Activated effector memory CD4-positive, alpha-beta T cell treated with Interleukin-2 at 50 U/mL for 16 hours (primary cell): ENCODE results near the gene CCDC88C.
"Not testable (repeated sequence)": the region's sequence is repeated elsewhere in the genome, so short reads cannot be mapped to it uniquely, and the experiment has no call there.

Experiments used
- DNase-seq: peaks from one replicate; pipeline ENCODE4 v3.0.0-alpha.2; 2020

CCDC88C gene

DNA sequence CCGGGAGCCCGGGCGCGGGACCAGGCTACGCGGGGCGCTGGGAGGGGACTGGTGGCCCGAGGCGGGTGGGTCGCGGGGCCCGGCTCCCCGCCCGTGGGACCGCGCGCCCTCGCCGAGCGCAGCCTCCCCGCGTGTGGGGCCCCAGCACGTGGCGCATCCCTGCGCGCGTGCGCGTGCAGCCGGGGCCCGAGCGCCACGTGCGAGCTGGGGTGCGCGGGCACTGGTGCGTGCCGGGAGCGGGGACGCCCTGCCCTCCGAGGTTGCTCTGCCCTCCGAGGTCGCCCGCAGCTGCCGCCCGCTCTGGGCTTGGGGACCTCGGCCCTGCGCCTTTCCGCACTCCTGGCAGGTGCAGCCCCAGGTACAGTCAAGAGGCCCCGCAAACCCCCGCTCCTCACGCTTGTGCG lies 365 bp upstream of the CCDC88C start:
- DNase-seq: peak; percentile 67

DNA sequence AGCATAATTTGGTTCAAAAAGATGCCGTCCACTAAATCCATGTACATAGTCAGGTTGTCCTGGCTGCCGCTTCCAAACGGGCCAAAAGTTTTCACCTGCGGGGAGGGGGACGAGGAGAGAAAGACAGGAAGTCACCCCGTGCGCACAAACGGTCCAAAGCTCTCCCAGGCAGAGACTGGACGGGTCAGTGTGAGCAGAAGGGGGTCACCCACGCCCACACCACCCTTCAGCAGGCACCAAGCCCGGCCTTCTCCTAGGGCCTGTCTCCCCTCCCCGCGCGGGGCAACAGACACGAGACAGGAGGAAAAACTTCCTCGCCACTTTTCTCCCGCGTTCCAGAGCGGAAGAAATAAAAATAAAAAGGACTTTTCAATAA lies 888 bp downstream of the CCDC88C start:
- no peak for DNase-seq

DNA sequence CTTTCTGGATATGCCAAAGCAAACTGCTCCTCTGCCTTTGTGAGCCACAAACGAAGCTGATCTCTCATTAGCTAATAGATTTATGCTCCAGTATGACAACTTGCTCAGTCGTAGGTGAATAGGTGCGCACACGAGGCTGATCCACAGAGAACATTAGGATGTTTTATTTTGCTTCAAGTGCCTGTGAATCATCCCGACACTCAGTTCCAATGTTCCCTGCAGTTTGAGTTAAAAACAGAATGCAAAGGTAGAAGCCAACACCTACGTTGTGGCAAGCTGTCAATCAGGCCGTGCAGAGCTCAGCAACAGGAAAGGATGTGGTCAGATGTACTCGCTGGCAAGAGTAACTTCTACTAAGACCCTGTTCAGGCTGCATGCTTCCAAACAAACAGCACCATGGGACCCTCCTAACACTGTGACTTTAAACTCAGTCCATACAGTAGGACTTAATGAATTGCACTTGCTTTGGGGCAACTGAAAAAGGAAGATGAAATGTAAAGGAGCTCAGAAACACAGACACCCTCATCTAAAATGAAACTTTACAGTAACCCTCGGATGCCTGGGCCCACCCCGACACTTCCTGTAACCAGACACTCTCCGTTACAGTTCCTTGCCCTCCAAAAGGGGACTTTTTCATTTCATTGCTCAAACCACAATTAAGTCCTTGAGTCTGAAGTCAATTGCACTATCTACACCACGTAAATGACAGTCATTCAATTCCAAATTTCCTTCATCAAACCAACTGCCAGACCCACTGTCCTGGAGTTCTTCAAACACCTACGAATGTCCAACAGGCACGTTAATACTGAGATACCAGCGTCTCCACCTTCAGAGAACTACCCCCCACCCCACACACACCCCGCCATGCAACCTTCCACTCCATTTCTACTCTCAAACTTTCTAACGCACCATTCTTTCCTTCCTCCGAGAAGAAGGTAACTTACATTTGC lies 1.6 kb downstream of the CCDC88C start:
- DNase-seq: peak; percentile 62

DNA sequence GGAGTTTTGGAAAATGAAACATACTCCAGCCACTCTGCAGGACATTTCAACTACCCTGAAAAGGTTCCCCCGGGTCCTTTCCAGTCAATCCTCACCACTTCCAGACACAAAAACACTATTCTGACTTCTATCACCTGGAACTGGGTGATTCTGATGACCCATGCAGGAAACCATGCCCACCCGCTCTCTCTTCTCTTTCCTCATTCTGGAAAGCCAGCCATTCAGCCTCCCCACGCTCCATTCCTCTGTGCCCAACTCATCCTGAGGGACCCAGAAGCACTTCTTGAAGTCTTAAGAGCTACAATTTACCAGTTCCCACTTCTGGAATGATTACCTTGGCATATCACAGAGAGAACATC lies 3.2 kb downstream of the CCDC88C start:
- DNase-seq: no peak

DNA sequence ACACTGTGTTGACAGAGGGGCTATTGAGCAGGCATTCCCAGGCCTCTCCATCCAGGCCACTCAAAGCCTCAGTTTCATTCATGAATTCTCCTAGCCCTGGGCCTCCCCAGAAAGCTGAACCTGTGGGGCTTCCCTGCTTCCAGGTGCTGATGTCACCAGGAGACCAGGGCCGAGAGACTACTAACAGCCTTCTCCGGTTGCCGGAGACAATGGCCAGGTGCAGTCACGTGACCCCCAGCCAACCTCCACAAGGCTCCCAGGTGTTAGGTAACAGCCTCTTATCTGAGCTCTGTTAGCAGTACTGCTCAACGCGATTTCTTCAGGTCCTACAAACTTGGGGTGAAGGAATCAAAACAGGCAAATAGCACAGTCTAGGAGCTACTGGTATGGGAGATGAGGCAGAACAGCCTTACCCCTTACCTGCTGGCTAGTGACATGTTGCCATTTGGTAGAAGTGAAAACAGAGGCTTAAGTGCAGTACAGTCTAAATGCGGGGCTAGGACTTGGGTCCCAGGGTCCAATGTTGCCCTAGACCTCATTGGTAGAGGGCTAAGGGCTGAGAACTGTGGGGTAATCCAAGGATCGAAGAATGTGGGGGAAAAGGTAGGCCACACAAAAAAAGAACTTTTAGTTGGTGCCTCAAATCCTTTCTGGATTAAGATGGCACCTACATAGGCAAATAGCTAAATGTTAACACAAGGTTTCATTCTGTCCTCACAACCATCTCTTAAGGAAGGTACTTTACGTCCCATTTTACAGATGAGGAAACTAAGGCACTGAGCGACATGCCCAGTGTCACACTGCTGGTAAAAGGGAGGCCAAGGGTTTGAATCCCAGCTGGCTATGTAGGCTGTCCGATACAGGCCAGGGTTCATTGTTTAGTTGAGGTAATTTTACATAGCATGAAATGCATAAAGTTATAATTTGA lies 3.8 kb downstream of the CCDC88C start:
- no peak for DNase-seq

DNA sequence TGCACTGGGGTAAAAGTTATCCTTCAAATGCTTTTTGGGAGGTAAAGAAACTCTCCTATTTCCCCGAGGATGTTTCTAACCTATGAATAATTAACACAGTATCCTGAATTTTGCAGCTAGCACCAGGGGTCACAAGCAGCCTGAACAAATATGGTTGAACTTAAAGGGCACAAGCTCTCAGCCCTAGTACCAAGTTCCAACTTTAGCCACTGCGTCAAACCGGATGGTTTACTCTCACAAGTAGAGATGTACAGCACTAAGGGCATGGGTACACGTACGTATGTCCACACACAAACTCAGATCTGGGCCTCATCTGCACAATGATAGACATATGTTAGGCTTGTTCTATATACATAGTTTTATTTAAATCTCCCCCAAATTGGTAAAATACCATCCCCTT lies 4.7 kb downstream of the CCDC88C start:
- DNase-seq: no peak

DNA sequence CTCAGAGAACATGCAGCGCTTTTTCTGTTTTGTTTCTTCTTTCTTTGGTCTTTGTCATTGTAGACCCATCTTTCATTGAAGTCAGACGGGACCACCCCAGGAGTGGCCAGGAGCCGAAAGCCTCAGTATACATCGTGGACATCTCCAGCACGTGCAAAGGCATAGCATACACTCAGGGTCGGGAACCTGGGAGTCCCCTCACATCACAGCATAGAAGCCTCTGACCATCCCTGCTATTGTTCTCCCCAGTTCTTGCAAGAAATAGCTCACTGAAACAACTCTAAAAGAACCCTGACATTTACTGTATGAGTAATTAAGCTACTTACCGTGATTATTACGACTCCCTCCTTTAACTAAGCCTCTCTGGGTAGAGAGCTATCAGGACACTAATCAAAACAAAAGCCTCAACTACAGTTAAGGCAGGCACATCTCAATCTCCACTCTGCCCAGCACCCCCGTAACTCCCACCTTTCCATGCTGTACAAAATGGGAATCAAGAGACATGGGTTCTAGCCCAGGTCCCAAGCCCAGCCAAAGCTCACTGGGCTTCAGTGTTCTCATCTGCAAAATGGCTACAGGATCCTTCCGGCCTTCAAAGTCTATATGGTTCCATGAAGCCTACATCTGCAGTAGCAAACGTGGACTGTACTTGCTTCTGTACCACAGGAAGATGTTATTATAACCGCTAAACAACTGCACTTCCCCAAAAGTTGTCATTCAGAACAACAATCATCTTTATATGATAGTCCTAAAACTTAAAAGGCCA lies 6.7 kb downstream of the CCDC88C start:
- DNase-seq: no peak

DNA sequence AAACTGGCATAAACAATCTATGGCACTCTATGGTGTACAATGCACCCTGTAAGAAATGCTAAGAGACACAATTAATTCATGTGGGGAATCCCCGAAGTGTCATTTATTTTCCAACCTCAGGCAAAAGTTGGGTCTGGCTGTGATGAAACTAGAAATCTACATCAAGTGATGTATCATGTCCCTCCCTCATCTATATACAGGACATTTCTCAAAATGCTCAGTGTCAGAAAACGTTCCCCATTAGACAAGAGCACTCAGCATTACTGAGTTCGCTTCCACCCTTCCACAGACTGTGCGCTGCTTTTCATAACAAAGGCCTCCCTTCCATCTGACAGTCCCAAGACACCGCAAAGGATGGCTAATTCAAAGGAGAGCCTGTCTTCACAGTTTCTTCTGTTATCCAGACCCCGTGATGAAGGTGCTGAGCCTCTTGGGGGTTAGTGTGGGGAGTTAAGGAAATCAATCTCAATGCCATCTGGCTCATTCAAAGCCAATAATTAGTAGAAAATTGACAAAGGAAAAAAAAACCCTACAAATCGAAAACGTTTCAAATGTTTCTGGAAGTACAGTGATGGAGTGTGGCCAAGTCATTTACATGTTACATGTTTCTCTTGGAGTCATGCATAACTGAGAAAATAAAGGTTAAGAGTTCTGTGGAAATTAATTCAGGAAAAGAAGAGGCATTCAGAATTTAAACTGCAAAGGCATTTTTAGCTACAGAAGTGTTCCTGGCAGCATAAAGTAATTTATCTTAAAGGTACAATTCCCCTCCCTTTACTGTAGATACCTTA lies 7.5 kb downstream of the CCDC88C start:
- DNase-seq: no peak

DNA sequence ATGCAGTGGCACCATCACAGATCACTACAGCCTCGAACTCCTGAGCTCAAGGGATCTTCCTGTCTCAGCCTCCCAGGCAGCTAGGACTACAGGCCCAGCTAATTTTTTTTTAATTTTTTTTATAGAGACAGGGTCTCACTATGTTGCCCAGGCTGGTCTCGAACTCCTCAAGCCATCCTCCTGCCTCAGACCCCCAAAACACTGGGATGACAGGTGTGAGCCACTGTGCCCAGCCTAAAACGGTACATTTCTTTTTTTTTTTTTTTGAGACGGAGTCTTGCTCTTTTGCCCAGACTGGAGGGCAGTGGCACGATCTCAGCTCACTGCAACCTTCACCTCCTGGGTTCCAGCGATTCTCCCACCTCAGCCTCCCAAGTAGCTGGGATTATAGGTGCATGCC lies 8.4 kb downstream of the CCDC88C start:
- DNase-seq: not testable (repeated sequence)

DNA sequence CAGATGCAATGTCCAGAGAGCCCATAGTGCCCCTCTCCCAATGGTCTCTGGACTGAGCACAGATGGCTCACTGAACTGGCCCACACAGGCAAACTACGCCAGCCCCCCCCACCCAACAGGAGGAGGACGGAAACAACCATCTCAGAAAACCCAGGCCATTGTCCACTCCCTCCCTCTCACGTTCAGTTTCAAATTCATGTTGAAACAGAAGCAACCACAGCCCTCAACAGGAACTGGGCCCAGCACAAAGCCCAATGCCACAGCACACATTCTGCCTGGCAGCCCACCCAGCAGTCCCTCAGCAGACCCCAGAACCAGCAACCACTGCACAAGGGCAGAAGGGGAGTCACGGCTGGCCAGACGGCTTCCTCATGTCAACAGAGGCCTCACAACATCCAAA lies 10.6 kb downstream of the CCDC88C start:
- DNase-seq: no peak

DNA sequence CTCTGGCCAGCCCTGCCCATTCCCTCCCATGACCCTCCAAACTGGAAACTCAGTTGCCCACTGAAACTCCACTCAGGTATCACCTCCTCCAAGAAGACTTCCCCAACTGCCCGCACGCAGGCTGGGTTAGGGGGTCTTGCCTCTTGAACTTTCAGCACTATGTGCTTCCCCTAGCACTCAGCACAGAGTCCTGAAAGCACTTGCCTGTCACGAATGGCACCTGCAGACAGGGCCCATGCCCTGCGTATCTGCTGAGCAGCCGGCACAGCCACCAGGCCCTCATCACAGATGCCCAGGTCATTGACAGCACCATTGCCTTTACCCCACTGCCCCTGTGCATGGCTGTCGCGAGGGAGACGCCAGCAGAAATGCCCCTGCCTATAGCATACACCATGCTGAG lies 11.2 kb downstream of the CCDC88C start:
- no peak for DNase-seq

DNA sequence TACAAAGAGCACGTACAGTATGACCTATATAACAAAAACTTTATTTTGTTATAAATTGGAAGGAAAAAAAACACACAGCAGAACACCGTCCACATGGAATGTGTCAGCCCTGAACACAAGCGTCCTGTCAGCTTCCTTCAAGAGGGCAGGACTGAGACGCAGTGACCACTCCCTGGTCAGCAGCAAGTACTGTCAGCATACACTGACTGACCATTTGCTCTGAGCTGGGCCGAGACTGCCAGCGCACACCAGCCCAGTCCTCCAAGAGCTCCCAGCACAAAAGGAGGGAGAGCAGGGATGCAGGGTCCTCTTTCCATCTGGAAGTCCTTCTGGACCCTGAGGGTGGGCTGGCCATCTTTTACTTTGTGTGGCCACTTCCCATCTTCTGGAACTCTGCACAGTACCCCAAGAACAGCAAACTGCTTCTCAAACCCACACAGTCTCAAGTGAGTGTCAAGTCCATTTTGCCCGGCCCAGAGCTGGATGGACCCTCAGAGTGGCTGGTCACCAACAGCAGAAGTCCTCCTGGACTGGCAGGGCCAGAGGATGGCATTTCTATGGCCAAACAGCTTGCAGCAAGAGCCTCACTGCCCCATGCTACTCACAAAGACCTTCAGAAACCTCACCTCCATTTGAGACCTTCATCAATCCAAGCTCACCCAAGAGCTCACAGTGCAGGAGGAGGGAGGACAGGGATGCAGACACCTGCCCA lies 11.7 kb downstream of the CCDC88C start:
- no peak for DNase-seq

DNA sequence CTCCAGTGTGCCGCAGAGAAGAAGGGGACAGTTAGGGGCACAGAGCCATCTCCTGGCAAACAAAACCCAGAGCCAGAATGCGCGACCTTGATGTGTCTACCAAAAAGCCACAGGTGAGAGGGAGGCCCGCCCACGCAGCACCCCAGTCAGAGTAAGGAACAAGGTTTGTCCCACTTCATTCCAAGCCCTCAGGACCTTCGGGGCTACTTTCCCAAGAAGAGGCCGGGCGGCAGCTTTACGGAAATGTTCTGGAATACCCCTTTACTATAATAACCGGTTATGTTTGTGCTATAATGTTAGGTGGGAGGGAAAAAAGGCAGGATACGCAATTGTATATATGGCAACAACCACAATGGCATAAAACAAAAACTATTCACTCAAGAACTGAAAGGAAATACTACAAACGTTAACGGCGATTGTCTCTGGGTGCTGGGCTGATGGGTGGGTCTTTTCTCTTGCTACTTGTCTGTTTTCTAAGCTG lies 12.3 kb downstream of the CCDC88C start:
- DNase-seq: peak; percentile 41

DNA sequence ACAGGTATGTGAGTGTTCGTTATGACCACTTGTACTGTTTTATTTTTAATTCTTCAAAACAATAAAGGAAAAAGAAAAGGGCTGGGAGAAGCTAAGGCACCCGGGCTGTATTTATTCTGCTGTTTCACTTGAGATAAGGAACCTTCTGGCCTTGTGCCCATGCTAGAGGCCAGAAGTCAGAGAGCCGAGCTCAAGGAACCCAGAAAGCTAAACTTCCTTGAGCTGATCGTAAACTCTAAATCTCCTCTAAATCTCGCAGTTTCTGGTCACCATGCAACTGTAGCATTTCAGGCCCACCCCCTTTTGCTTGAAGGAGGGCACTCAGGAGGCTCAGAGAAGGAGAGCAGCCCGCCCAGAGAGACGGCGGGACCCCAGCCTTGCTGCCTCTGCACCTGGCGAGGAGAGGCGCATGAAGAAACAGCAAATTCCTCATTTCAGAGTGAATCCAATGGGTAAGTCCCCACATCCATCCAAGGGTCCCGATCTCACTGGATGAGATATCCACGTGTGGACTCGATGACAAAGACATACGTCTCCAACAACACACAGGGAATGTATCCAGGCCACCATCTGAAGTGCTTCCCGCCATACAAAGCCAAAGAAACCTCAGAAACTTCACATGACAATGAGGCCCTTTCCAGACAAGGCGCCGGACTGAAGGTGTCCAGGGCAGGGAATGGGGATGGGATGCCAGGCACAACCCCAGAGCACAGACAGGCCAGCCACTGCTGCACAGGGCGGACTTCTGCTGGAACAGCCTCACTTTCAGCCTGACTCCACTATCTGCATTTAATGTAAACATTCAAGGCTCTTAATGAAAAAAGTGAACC lies 14.6 kb downstream of the CCDC88C start:
- DNase-seq: no peak

DNA sequence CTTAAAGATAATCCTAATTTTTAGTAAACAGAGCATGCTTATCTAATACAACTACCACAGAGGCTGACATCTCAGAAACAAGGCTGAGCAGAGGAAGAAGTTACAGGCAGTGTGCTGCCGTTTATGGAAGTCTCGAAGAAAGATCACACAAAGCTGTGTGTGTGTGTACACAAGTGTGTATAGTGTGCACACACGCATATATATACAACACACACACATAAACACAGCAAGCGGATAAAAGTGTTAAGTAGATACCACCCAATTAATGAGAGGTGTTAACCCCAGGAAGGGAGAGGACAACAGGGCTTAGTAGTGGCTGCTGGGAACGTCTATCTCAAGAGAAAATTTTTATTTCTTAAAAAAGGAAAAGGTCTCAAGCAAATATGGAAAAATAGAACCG lies 15.3 kb downstream of the CCDC88C start:
- no peak for DNase-seq

DNA sequence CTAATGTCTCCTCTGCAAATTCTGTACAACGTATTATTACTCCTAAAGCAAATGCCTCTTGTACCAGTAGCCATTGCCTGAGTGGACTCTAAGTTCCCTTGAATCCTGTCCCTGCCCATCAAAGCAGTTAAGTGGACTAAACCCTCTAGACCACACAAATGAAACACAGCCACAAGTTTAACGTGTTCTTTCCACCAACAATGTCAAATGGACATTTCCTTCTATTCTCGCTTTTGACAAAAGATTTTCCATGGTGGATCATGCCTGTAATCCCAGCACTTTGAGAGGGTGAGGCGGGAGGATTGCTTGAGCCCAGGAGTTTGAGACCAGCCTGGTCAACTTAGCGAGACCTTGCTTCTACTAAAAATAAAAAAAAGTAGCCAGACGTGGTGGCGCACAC lies 15.9 kb downstream of the CCDC88C start:
- DNase-seq: no peak

DNA sequence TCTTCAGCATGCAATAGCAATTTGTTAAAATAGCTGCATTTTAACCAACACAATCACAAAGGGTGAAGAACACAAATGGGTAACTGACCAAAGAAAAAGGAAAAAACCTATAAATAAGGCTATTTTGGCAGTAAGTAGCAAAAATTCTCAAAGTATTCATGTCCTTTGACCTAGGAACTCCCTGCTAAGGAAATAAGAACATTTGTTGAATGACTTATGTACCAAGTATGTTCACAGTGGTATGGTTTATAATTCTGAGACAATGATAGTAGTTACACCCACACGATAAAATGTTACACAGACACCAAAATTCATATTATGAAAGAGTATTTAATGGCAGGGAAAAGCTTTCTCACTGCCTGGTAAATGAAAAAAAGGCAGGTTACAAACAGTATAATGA lies 16.9 kb downstream of the CCDC88C start:
- DNase-seq: no peak

DNA sequence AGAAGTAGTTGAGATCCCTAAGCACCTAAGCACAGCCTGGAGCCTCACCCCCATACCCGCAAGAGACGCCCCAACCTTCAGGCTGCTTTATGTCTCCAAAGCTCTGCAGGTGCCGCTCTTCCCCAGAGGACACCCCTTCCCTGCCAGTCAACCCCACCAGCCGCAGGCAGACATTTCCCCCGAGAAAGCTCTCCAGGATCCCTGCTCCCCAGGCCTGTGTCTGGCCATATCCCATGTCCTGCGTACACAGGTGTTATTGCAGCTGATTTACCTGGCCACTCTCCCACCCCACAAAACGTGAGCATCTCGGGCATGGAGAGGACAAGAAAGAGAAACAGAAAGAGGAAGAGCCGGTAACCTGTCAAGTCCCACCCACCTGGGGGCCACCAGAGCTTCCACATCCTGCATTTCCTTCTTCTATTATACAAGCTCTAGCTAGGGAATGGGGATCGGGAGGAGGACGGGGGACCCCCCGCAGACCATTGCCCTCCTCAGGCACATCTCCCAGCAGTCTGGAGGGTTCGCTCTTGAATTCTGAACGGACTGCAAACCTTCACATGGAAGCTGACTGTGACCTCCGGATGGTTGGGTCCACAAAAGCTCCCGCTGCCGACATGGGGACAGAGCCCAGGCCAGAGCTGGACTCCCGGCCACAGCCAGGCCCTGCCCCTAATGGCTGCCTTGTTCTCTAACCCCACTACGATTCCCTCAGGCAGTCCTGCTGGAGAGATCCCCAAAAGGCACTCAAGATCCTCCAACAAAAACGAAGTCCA lies 17.6 kb downstream of the CCDC88C start:
- DNase-seq: no peak

DNA sequence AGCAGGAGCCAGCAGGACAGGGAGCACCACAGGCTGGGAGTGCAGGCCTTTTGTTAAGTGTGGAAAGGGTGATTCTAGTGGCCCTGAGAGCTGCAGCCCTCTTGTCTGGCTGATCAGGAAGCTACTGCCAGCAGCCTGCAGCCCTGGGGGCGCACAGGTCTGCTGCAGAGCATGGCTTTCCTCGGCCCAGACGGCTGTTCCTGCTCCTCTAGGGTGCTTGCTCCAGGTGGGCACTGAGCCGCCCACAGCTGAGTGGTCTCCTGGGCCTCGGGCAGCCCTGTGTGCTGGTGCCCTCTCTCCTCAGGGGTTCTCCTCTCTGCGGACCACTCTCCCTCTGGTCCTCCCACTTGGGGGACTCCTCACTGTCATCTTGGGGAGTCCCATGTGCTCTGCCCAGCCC lies 18.9 kb downstream of the CCDC88C start:
- no peak for DNase-seq
